KMS-11 (cell line): ENCODE results near the gene PRKG1.

ENCODE experiments used
- H2AFZ ChIP-seq: fragments of 200-600 bp; sonication (generic); 2 replicates; pipeline ENCODE4 v1.6.1; 2016; ENCODE audit warnings: antibody characterized with exemption, mixed run types, low read depth
- H3K27ac ChIP-seq: fragments of 200-600 bp; sonication (generic); 2 replicates; pipeline ENCODE4 v1.6.1; 2016; ENCODE audit warnings: mild to moderate bottlenecking, mixed run types
- H3K27me3 ChIP-seq: fragments of 200-600 bp; sonication (generic); 2 replicates; pipeline ENCODE4 v1.6.1; 2017; ENCODE audit warnings: mild to moderate bottlenecking, low read depth, mixed run types, moderate library complexity; ENCODE audit not compliant: insufficient read depth
- H3K36me3 ChIP-seq: fragments of 200-600 bp; sonication (generic); 2 replicates; pipeline ENCODE4 v1.6.1; 2017; ENCODE audit warnings: mild to moderate bottlenecking, mixed run types; ENCODE audit not compliant: insufficient read depth
- H3K4me1 ChIP-seq: fragments of 200-600 bp; sonication (generic); 2 replicates; pipeline ENCODE4 v1.6.1; 2016; ENCODE audit warnings: mild to moderate bottlenecking, low read depth, mixed run types; ENCODE audit not compliant: poor library complexity, severe bottlenecking
- H3K4me2 ChIP-seq: fragments of 200-600 bp; sonication (generic); 2 replicates; pipeline ENCODE4 v1.7.0; 2016; ENCODE audit warnings: mild to moderate bottlenecking, mixed run types
- H3K4me3 ChIP-seq: fragments of 200-600 bp; sonication (generic); IDR thresholded peaks from 2 replicates; pipeline ENCODE4 v1.6.1; 2017; ENCODE audit warnings: low read depth, low read length, mixed read lengths; ENCODE audit not compliant: insufficient read depth
- H3K79me2 ChIP-seq: fragments of 200-600 bp; sonication (generic); 2 replicates; pipeline ENCODE4 v1.6.1; 2016; ENCODE audit warnings: low read depth, mixed run types; ENCODE audit not compliant: insufficient read depth
- H3K9ac ChIP-seq: fragments of 200-600 bp; sonication (generic); 2 replicates; pipeline ENCODE4 v1.6.1; 2016; ENCODE audit warnings: mild to moderate bottlenecking, mixed run types
- H4K20me1 ChIP-seq: fragments of 200-600 bp; sonication (generic); 2 replicates; pipeline ENCODE4 v1.6.1; 2016; ENCODE audit warnings: mild to moderate bottlenecking, mixed run types; ENCODE audit not compliant: insufficient read depth
- TF ChIP-seq, protein P1 (sequence below): fragments of 200-600 bp; sonication (generic); conservative IDR thresholded peaks from 2 replicates; pipeline ENCODE4 v1.6.1; 2017; ENCODE audit warnings: low read depth, mild to moderate bottlenecking, antibody characterized with exemption, low read length, moderate library complexity, mixed read lengths

PRKG1 gene

DNA sequence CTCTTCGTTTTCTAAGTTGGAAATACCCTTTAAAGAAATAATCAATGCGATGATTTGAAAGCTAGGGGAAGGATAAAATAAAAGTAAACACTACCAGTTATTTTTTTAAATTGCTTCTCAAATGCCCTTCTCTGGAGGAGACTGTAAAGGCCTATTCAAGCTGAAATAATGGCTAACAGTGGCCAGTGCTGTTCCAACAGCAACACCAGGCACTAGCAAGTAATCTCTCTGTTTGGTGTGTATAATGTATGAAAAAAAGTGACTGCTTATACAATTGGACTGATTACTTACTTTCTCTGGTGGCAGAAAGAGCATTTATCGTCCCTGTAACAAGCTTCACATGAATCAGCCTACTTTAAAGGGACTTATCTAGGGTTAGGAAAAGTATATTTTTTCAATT is 522.4 kb downstream of the PRKG1 start:
- H3K4me3 ChIP-seq: no peak overlapping the region
- no peak overlapping the region for H3K9ac ChIP-seq
- H3K36me3 ChIP-seq: no peaks in the 10 kb centered on the region

GRCh38 chr10:51599647-51600046 is 525.4 kb downstream of the PRKG1 start:
- H3K4me3 ChIP-seq: no peak overlapping the region
- H2AFZ ChIP-seq: no peak overlapping the region
- TF ChIP-seq, protein P1, sequence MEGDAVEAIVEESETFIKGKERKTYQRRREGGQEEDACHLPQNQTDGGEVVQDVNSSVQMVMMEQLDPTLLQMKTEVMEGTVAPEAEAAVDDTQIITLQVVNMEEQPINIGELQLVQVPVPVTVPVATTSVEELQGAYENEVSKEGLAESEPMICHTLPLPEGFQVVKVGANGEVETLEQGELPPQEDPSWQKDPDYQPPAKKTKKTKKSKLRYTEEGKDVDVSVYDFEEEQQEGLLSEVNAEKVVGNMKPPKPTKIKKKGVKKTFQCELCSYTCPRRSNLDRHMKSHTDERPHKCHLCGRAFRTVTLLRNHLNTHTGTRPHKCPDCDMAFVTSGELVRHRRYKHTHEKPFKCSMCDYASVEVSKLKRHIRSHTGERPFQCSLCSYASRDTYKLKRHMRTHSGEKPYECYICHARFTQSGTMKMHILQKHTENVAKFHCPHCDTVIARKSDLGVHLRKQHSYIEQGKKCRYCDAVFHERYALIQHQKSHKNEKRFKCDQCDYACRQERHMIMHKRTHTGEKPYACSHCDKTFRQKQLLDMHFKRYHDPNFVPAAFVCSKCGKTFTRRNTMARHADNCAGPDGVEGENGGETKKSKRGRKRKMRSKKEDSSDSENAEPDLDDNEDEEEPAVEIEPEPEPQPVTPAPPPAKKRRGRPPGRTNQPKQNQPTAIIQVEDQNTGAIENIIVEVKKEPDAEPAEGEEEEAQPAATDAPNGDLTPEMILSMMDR: no peak

More for the DNA sequence above, 522.4 kb downstream of the PRKG1 start:
- no peaks in the 10 kb centered on the region for H3K27me3 ChIP-seq
- no peaks in the 10 kb centered on the region for H4K20me1 ChIP-seq
- H3K27ac ChIP-seq: no peak overlapping the region
- TF ChIP-seq, protein P1: no peak
- no peaks in the 10 kb centered on the region for H3K4me1 ChIP-seq
- H3K79me2 ChIP-seq: no peaks in the 10 kb centered on the region
- no peak overlapping the region for H3K4me2 ChIP-seq
- H2AFZ ChIP-seq: no peak overlapping the region

GRCh38 chr10:51602326-51602725 is 528.0 kb downstream of the PRKG1 start:
- H3K79me2 ChIP-seq: no peaks in the 10 kb centered on the region
- no peaks in the 10 kb centered on the region for H3K27me3 ChIP-seq
- no peaks in the 10 kb centered on the region for H3K36me3 ChIP-seq
- no peaks in the 10 kb centered on the region for H3K4me1 ChIP-seq
- H3K4me3 ChIP-seq: no peak overlapping the region
- no peaks in the 10 kb centered on the region for H4K20me1 ChIP-seq
- no peak overlapping the region for H3K9ac ChIP-seq
- no peak overlapping the region for H2AFZ ChIP-seq
- TF ChIP-seq, protein P1: no peak
- H3K27ac ChIP-seq: no peak overlapping the region
- H3K4me2 ChIP-seq: no peak overlapping the region

More at GRCh38 chr10:51599647-51600046, 525.4 kb downstream of the PRKG1 start:
- H3K27ac ChIP-seq: no peak overlapping the region
- no peak overlapping the region for H3K4me2 ChIP-seq
- no peaks in the 10 kb centered on the region for H3K36me3 ChIP-seq
- H3K4me1 ChIP-seq: no peaks in the 10 kb centered on the region
- H3K79me2 ChIP-seq: no peaks in the 10 kb centered on the region
- no peaks in the 10 kb centered on the region for H4K20me1 ChIP-seq
- H3K27me3 ChIP-seq: no peaks in the 10 kb centered on the region
- no peak overlapping the region for H3K9ac ChIP-seq

GRCh38 chr10:51604579-51604978 is 530.3 kb downstream of the PRKG1 start:
- Histone ChIP-seq H2AFZ (no peak overlapping the region), H3K27ac (no peak overlapping the region), H3K9ac (no peak overlapping the region), H4K20me1 (no peaks in the 10 kb centered on the region), H3K4me3 (no peak overlapping the region), H3K4me2 (no peak overlapping the region), H3K27me3 (no peaks in the 10 kb centered on the region), H3K36me3 (no peaks in the 10 kb centered on the region), H3K79me2 (no peaks in the 10 kb centered on the region), H3K4me1 (no peaks in the 10 kb centered on the region)
- TF ChIP-seq, protein P1: no peak
